SH-SY5Y (cell line): ENCODE results near the gene CLEC17A.

Experiments used
- GATA2 ChIP-seq: IDR thresholded peaks from 2 replicates; pipeline ENCODE4 v1.6.1; 2011; ENCODE audit warnings: mild to moderate bottlenecking, low read depth, low read length
- GATA3 ChIP-seq: IDR thresholded peaks from 2 replicates; pipeline ENCODE4 v1.6.1; 2011; ENCODE audit warnings: low read depth, mild to moderate bottlenecking, low read length, moderate library complexity

DNA sequence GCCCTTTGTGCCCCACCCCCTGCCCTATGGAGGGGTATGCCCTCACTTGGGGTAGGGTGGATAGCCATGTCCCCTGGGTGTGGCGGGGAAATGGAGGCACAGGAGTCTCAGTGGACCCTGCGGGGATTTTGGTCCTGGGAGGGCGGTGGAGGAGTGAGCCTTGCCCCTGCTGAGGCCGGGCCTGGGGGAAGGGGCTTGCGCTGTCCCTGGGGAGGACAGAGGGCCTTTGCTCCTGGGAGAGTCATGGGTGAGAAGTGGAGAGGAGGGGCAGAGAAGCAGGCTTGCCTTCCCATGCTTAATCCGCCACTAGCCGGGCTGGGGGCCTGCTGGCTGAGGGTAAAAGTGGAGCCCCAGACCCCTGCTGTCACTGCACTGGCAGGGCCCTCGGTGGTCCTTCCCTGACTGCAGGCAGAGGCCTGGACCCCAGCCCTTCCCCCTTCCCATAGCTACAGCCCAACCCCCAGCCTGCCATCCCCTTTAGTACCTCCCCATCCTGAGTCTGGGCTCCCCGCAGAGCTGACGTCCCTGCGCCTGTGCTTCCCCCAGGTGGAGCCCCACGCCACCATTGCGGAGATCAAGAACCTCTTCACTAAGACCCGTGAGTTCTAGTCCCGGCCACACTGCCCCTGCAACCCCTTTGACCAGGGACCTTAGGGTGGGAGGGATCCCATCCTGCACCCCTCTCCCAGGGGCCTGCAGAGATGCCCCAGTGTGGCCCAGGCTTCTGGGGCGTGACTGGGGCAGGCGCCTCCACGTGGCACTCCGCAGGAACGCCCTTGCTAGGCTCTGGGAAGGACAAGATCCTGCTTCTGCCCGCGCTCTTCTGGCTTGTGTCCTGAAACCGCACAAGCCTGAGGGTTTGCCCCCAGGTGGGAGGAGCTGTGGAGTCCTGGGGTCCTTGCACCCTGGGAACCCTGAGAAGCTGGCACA lies 20.0 kb upstream of the CLEC17A start:
- TF ChIP-seq GATA2, result no peak
- no peak for TF ChIP-seq GATA3
